Measurements from ENCODE around the gene PRKN.
"Not testable (repeated sequence)": the region's sequence is repeated elsewhere in the genome, so short reads cannot be mapped to it uniquely, and the experiment has no call there.

Gene PRKN

GRCh38 chr6:162678896-162679295 lies 48.7 kb downstream of the PRKN start:
- not testable (repeated sequence) for FAIRE-seq; DNase-seq (ENCODE audit: low spot score)

- DNase-seq (ENCODE audit: low spot score) (no peak), FAIRE-seq (no peak)
Measured at GRCh38 chr6:162675503-162675902, 52.1 kb downstream of the PRKN start.

GRCh38 chr6:162674452-162674851 lies 53.1 kb downstream of the PRKN start:
- DNase-seq (ENCODE audit: low spot score) (no peak), FAIRE-seq (no peak)

GRCh38 chr6:162671580-162672165 lies 55.9 kb downstream of the PRKN start:
- DNase-seq (ENCODE audit: low spot score) (no peak), FAIRE-seq (no peak)

GRCh38 chr6:162670345-162670744 lies 57.2 kb downstream of the PRKN start:
- no peak for FAIRE-seq
- DNase-seq (ENCODE audit: low spot score) = no peak

GRCh38 chr6:162666246-162666645 lies 61.3 kb downstream of the PRKN start:
- FAIRE-seq (no peak), DNase-seq (ENCODE audit: low spot score) (no peak)

GRCh38 chr6:162653808-162654207 lies 73.8 kb downstream of the PRKN start:
- DNase-seq (ENCODE audit: low spot score) = no peak
- no peak for FAIRE-seq

- DNase-seq (ENCODE audit: low spot score) (no peak), FAIRE-seq (no peak)
Measured at GRCh38 chr6:162651505-162651904, 76.1 kb downstream of the PRKN start.

GRCh38 chr6:162649271-162649670 lies 78.3 kb downstream of the PRKN start:
- FAIRE-seq = no peak

GRCh38 chr6:162644153-162644552 lies 83.4 kb downstream of the PRKN start:
- FAIRE-seq (no peak), DNase-seq (ENCODE audit: low spot score) (no peak)

More at GRCh38 chr6:162649271-162649670, 78.3 kb downstream of the PRKN start:
- no peak for DNase-seq (ENCODE audit: low spot score)

GRCh38 chr6:162640756-162641155 lies 86.8 kb downstream of the PRKN start:
- DNase-seq (ENCODE audit: low spot score) (no peak), FAIRE-seq (no peak)

GRCh38 chr6:162639951-162640350 lies 87.6 kb downstream of the PRKN start:
- FAIRE-seq = no peak

GRCh38 chr6:162638931-162639574 lies 88.5 kb downstream of the PRKN start:
- FAIRE-seq (no peak), DNase-seq (ENCODE audit: low spot score) (no peak)

More at GRCh38 chr6:162639951-162640350, 87.6 kb downstream of the PRKN start:
- no peak for DNase-seq (ENCODE audit: low spot score)

GRCh38 chr6:162637317-162637716 lies 90.2 kb downstream of the PRKN start:
- FAIRE-seq (no peak), DNase-seq (ENCODE audit: low spot score) (no peak)

GRCh38 chr6:162636167-162636566 lies 91.4 kb downstream of the PRKN start:
- FAIRE-seq = no peak
- no peak for DNase-seq (ENCODE audit: low spot score)

GRCh38 chr6:162631546-162631945 lies 96.0 kb downstream of the PRKN start:
- DNase-seq (ENCODE audit: low spot score) = no peak
- no peak for FAIRE-seq

- DNase-seq (ENCODE audit: low spot score) (no peak), FAIRE-seq (no peak)
Measured at GRCh38 chr6:162630069-162630468, 97.5 kb downstream of the PRKN start.

- FAIRE-seq (no peak), DNase-seq (ENCODE audit: low spot score) (no peak)
Measured at GRCh38 chr6:162627825-162628224, 99.7 kb downstream of the PRKN start.

GRCh38 chr6:162627362-162627761 lies 100.2 kb downstream of the PRKN start:
- no peak for FAIRE-seq
- DNase-seq (ENCODE audit: low spot score) = no peak

- DNase-seq (ENCODE audit: low spot score) (no peak), FAIRE-seq (no peak)
Measured at GRCh38 chr6:162626869-162627268, 100.7 kb downstream of the PRKN start.

- no peak for FAIRE-seq
Measured at GRCh38 chr6:162625846-162626540, 101.6 kb downstream of the PRKN start.

GRCh38 chr6:162622572-162622971 lies 105.0 kb downstream of the PRKN start:
- DNase-seq (ENCODE audit: low spot score) (no peak), FAIRE-seq (no peak)

More at GRCh38 chr6:162625846-162626540, 101.6 kb downstream of the PRKN start:
- DNase-seq (ENCODE audit: low spot score) = no peak

- peak; percentile 92 for FAIRE-seq
- peak; percentile 80 for DNase-seq (ENCODE audit: low spot score)
Measured at GRCh38 chr6:162621246-162621645, 106.3 kb downstream of the PRKN start.

Measured in RCC 7860 (cell line).